Neural progenitor cell (in vitro differentiated cells): ENCODE data around the gene PTPRA. TPM values are rescaled to one million over a fixed set of nuclear protein-coding genes. Genes with fewer than 3 reads are reported as not detected.

Experiments
- DNase-seq: peaks from one replicate; pipeline ENCODE4 v3.0.0-alpha.2; 2016; ENCODE audit warnings: low spot score
- H2AFZ ChIP-seq: fragments of 200-600 bp; sonication (generic); replicated peaks from 2 replicates; pipeline ENCODE4 v1.6.1; 2016; ENCODE audit warnings: antibody characterized with exemption
- H3F3A ChIP-seq: fragments of 200-600 bp; sonication (generic); 2 replicates; pipeline ENCODE4 v1.6.1; 2016; ENCODE audit warnings: antibody characterized with exemption, low read depth
- H3K27ac ChIP-seq: fragments of 200-600 bp; sonication (generic); 2 replicates; pipeline ENCODE4 v1.5.1; 2016; ENCODE audit warnings: mild to moderate bottlenecking
- H3K27me3 ChIP-seq: fragments of 200-600 bp; sonication (generic); 2 replicates; pipeline ENCODE4 v1.6.1; 2016; ENCODE audit warnings: mild to moderate bottlenecking, moderate library complexity
- H3K36me3 ChIP-seq: fragments of 200-600 bp; sonication (generic); 2 replicates; pipeline ENCODE4 v1.5.1; 2016
- H3K4me1 ChIP-seq: fragments of 200-600 bp; sonication (generic); 2 replicates; pipeline ENCODE4 v1.6.1; 2016; ENCODE audit warnings: mixed run types
- H3K4me2 ChIP-seq: fragments of 200-600 bp; sonication (generic); 2 replicates; pipeline ENCODE4 v1.6.1; 2016
- H3K4me3 ChIP-seq: fragments of 200-600 bp; sonication (generic); 2 replicates; pipeline ENCODE4 v1.5.1; 2016
- H3K79me2 ChIP-seq: fragments of 200-600 bp; sonication (generic); 2 replicates; pipeline ENCODE4 v1.6.1; 2016; ENCODE audit warnings: low read depth
- H3K9ac ChIP-seq: fragments of 200-600 bp; sonication (generic); 2 replicates; pipeline ENCODE4 v1.6.1; 2016
- H3K9me3 ChIP-seq: fragments of 200-600 bp; sonication (generic); 2 replicates; pipeline ENCODE4 v1.5.1; 2016; ENCODE audit warnings: low read depth
- H4K20me1 ChIP-seq: fragments of 200-600 bp; sonication (generic); 2 replicates; pipeline ENCODE4 v1.6.1; 2016; ENCODE audit warnings: low read depth
- H3K27ac Mint-ChIP-seq: 3 replicates; pipeline ENCODE4 v1.8.0; 2021; ENCODE audit warnings: mixed read lengths
- H3K27me3 Mint-ChIP-seq: 2 replicates; pipeline ENCODE4 v1.8.0; 2022; ENCODE audit warnings: low read depth, mild to moderate bottlenecking, inconsistent platforms, moderate library complexity, mixed read lengths; ENCODE audit not compliant: insufficient read depth
- H3K36me3 Mint-ChIP-seq: 3 replicates; pipeline ENCODE4 v1.8.0; 2021; ENCODE audit warnings: mixed read lengths
- H3K4me1 Mint-ChIP-seq: 3 replicates; pipeline ENCODE4 v1.8.0; 2021; ENCODE audit warnings: mixed read lengths
- H3K4me3 Mint-ChIP-seq: 3 replicates; pipeline ENCODE4 v1.8.0; 2021; ENCODE audit warnings: mild to moderate bottlenecking, moderate library complexity, mixed read lengths
- H3K9me3 Mint-ChIP-seq: 3 replicates; pipeline ENCODE4 v1.8.0; 2020; ENCODE audit warnings: mixed read lengths
- CTCF ChIP-seq: fragments of 200-600 bp; sonication (generic); IDR thresholded peaks from 2 replicates; pipeline ENCODE4 v1.5.1; 2017; ENCODE audit warnings: antibody characterized with exemption, mild to moderate bottlenecking
- EZH2 ChIP-seq: fragments of 200-600 bp; sonication (generic); IDR thresholded peaks from 2 replicates; pipeline ENCODE4 v1.6.1; 2017; ENCODE audit warnings: antibody characterized with exemption, mild to moderate bottlenecking, moderate library complexity
- EZH2phosphoT487 ChIP-seq: fragments of 200-600 bp; sonication (generic); IDR thresholded peaks from 2 replicates; pipeline ENCODE4 v1.6.1; 2017; ENCODE audit warnings: antibody characterized with exemption
- total RNA-seq: library from RNA; depleted of rRNA; stranded (reverse); fragments of >200 nt; gene quantifications from 2 replicates; pipeline ENCODE4 v1.2.3, GENCODE V29; 2015; ENCODE audit warnings: low replicate concordance

PTPRA gene
- total RNA-seq, 1 donor from 2014 or later, result 77.7 TPM

- no peak for DNase-seq
- Mint-ChIP-seq H3K4me1 (peaks cover 4% of the 10 kb centered on the region), H3K27me3 (peaks cover 12% of the 10 kb centered on the region), H3K9me3 (no peaks in the 10 kb centered on the region), H3K36me3 (no peaks in the 10 kb centered on the region), H3K4me3 (no peak overlapping the region), H3K27ac (no peak overlapping the region)
- H3K27me3 ChIP-seq, result peaks cover 22% of the 10 kb centered on the region
- TF ChIP-seq EZH2phosphoT487 (no peak), EZH2 (no peak), CTCF (no peak)
- H2AFZ ChIP-seq, result no peak overlapping the region
- no peaks in the 10 kb centered on the region for H3F3A ChIP-seq
- no peak overlapping the region for H3K9ac ChIP-seq
- H4K20me1 ChIP-seq, result no peaks in the 10 kb centered on the region
- H3K4me3 ChIP-seq, result no peak overlapping the region
- H3K79me2 ChIP-seq, result no peaks in the 10 kb centered on the region
- H3K4me2 ChIP-seq, result no peak overlapping the region
- no peaks in the 10 kb centered on the region for H3K9me3 ChIP-seq
- no peak overlapping the region for H3K27ac ChIP-seq
- H3K36me3 ChIP-seq, result no peaks in the 10 kb centered on the region
- H3K4me1 ChIP-seq, result no peaks in the 10 kb centered on the region
Observed at GRCh38 chr20:3067139-3068014, 194.1 kb downstream of the PTPRA start.

- no peaks in the 10 kb centered on the region for H3K79me2 ChIP-seq
- Mint-ChIP-seq H3K27me3 (peaks cover 12% of the 10 kb centered on the region), H3K36me3 (no peaks in the 10 kb centered on the region), H3K27ac (no peak overlapping the region), H3K9me3 (no peaks in the 10 kb centered on the region), H3K4me1 (peaks cover 11% of the 10 kb centered on the region), H3K4me3 (no peak overlapping the region)
- H4K20me1 ChIP-seq, result no peaks in the 10 kb centered on the region
- H3K36me3 ChIP-seq, result no peaks in the 10 kb centered on the region
- no peak overlapping the region for H3K4me3 ChIP-seq
- no peak overlapping the region for H3K9ac ChIP-seq
- no peak for DNase-seq
- H3K4me2 ChIP-seq, result no peak overlapping the region
- no peak overlapping the region for H3K27ac ChIP-seq
- peaks cover 28% of the 10 kb centered on the region for H3K27me3 ChIP-seq
- TF ChIP-seq EZH2 (no peak), EZH2phosphoT487 (no peak), CTCF (no peak)
- H3K4me1 ChIP-seq, result no peaks in the 10 kb centered on the region
- H3F3A ChIP-seq, result no peaks in the 10 kb centered on the region
- no peak overlapping the region for H2AFZ ChIP-seq
- no peaks in the 10 kb centered on the region for H3K9me3 ChIP-seq
Observed at GRCh38 chr20:3068075-3068474, 194.8 kb downstream of the PTPRA start.

- DNase-seq, result peak; percentile 23
- H4K20me1 ChIP-seq, result no peaks in the 10 kb centered on the region
- no peak overlapping the region for H2AFZ ChIP-seq
- Mint-ChIP-seq H3K27ac (no peak overlapping the region), H3K27me3 (peaks cover 14% of the 10 kb centered on the region), H3K36me3 (no peaks in the 10 kb centered on the region), H3K9me3 (no peaks in the 10 kb centered on the region), H3K4me1 (peaks cover 12% of the 10 kb centered on the region), H3K4me3 (no peak overlapping the region)
- H3K27me3 ChIP-seq, result peaks cover 40% of the 10 kb centered on the region
- H3K4me3 ChIP-seq, result no peak overlapping the region
- H3K79me2 ChIP-seq, result no peaks in the 10 kb centered on the region
- H3K27ac ChIP-seq, result no peak overlapping the region
- H3K9ac ChIP-seq, result no peak overlapping the region
- H3F3A ChIP-seq, result no peaks in the 10 kb centered on the region
- H3K4me2 ChIP-seq, result no peak overlapping the region
- H3K9me3 ChIP-seq, result no peaks in the 10 kb centered on the region
- TF ChIP-seq EZH2 (no peak), CTCF (no peak), EZH2phosphoT487 (no peak)
- H3K4me1 ChIP-seq, result no peaks in the 10 kb centered on the region
- no peaks in the 10 kb centered on the region for H3K36me3 ChIP-seq
Observed at GRCh38 chr20:3068986-3069900, 196.0 kb downstream of the PTPRA start.
